ENCODE data around the gene LCMT2. TPM values are rescaled to one million over a fixed set of nuclear protein-coding genes. Genes with fewer than 3 reads are reported as not detected.
A peak's percentile ranks its signal among the peaks of the same experiment; 100 is the strongest.

LCMT2 gene
- total RNA-seq, 4 donors from 2014 or later: 3.0 to 6.2 (median 5.3) TPM

DNA sequence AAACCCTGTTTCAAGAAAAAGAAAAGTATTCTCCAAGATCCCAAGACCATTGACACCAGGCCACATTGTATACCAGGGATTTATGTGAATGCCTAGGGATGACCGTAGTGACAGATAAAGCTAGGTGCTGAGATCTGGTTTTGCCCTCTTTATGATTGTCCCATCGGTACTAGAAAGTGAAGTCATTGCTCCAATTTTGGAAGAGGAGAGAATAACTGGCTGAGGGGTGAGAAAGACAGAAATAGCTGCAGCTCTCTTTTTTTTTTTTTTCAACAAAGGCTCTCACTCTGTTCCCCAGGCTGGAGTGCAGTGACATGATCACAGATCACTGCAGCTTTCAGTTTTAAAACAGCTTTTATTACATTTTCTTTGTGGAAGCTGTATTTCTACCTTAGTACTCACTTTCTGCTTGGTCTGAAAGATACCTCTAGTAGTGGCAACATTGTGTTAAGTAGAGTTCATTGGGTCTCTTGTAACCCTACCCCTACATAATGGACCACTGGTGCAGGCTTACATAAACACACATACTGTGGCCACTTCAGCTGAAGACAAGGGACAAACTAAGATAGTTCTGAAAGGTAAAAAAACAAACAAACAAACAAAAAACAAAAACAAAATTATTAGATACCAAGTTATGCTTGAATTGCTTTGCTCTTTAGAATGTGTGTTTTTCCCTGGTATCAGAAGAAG lies 22.5 kb upstream of the LCMT2 start:
- peaks cover 0 to 24% of the 10 kb centered on the region in 2 donors for H3K36me3 ChIP-seq
- H3K27ac ChIP-seq: peak overlapping the region; percentile 28 to 67 (median 54)
- ATAC-seq: peak; percentile 76 to 79

DNA sequence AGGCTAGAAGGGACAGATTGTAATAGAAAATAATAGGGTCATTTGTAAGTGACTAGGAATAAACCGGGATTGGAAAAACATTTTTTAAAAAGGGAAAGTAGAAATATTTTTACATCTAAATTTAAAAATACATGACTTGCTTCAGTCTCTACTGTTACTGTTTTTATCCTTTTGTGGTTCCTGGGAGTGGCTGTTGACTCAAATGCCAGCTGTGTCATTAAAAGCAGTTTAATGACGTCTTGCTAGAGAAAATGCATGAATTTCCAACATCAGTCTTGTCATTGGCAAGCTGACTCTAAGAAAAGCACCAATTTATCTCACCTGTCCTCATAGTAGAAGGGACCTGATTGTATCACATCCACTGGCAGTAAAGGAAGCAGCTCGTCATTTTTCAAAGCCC lies 16.7 kb upstream of the LCMT2 start:
- no peaks in the 10 kb centered on the region for H3K9me3 ChIP-seq
- H3K27ac ChIP-seq: no peak overlapping the region
- in situ Hi-C loops (cut with MboI; ENCODE audit: low sequenced_read_pairs in 4 of 4): no loop called here
- TF ChIP-seq POLR2A (IDR thresholded peaks at IDR 0.05): no peak
- TF ChIP-seq, protein P1, sequence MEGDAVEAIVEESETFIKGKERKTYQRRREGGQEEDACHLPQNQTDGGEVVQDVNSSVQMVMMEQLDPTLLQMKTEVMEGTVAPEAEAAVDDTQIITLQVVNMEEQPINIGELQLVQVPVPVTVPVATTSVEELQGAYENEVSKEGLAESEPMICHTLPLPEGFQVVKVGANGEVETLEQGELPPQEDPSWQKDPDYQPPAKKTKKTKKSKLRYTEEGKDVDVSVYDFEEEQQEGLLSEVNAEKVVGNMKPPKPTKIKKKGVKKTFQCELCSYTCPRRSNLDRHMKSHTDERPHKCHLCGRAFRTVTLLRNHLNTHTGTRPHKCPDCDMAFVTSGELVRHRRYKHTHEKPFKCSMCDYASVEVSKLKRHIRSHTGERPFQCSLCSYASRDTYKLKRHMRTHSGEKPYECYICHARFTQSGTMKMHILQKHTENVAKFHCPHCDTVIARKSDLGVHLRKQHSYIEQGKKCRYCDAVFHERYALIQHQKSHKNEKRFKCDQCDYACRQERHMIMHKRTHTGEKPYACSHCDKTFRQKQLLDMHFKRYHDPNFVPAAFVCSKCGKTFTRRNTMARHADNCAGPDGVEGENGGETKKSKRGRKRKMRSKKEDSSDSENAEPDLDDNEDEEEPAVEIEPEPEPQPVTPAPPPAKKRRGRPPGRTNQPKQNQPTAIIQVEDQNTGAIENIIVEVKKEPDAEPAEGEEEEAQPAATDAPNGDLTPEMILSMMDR (IDR thresholded peaks at IDR 0.05 in 4 of 5, conservative IDR thresholded peaks at IDR 0.05 in 1 of 5): no peak
- DNase-seq (no peak), ATAC-seq (no peak)
- no peaks in the 10 kb centered on the region for H3K27me3 ChIP-seq
- intact Hi-C loops (cut with DNase I; ENCODE audit: low total_unique reads): no loop called here
- no peaks in the 10 kb centered on the region for H3K4me1 ChIP-seq
- no peak overlapping the region for H3K4me3 ChIP-seq
- H3K36me3 ChIP-seq: peaks cover 0 to 63% of the 10 kb centered on the region in 2 donors

More for the DNA sequence above, 22.5 kb upstream of the LCMT2 start:
- intact Hi-C loops (cut with DNase I; ENCODE audit: low total_unique reads) (no loop called here), in situ Hi-C loops (cut with MboI; ENCODE audit: low sequenced_read_pairs in 4 of 4) (no loop called here)
- Histone ChIP-seq H3K27me3 (no peaks in the 10 kb centered on the region), H3K4me1 (peaks cover 11 to 13% of the 10 kb centered on the region in 2 donors), H3K9me3 (no peaks in the 10 kb centered on the region), H3K4me3 (no peak overlapping the region)
- TF ChIP-seq POLR2A (IDR thresholded peaks at IDR 0.05): no peak
- no peak for DNase-seq

DNA sequence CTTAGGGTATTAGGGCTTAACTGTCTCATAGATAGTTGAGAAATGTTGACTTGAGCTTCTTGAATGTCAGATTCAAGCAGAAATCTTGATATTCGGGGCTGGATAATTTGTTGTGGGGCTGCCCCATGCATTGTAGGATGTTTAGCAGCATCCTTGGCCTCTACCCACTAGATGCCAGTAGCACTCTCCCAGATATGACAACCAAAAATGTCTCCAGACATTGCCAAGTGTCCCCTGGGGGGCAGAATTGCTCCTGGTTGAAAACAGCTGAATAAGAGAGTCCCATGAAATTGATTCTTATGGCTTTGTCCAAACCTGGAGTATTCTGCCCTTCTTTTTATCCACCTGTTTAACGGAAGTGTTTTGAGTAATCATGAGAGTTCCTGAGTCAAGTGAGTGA lies 15.9 kb upstream of the LCMT2 start:
- ATAC-seq (no peak), DNase-seq (no peak)
- no peak for TF ChIP-seq POLR2A (IDR thresholded peaks at IDR 0.05)
- TF ChIP-seq, protein P1 (IDR thresholded peaks at IDR 0.05 in 4 of 5, conservative IDR thresholded peaks at IDR 0.05 in 1 of 5): no peak
- Histone ChIP-seq H3K4me3 (no peak overlapping the region), H3K4me1 (no peaks in the 10 kb centered on the region), H3K27ac (no peak overlapping the region), H3K36me3 (peaks cover 0 to 70% of the 10 kb centered on the region in 2 donors), H3K27me3 (no peaks in the 10 kb centered on the region), H3K9me3 (no peaks in the 10 kb centered on the region)
- intact Hi-C loops (cut with DNase I; ENCODE audit: low total_unique reads): no loop called here
- in situ Hi-C loops (cut with MboI; ENCODE audit: low sequenced_read_pairs in 4 of 4): no loop called here

DNA sequence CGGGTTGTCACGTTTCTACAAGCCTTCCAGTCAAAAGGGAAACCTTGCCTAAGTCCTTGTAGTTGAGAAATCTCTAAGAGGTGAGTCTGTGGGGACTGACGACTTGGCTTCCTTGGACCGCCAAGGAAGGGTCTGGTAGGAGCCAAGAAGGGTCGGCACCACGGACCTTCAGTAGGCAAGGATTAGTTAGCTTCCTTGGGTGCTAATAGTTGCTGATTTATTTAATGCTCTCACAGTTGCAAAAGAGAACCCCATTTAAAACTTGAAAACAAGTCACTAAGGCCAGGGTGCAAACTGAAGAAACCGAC lies 361 bp upstream of the LCMT2 start:
- Histone ChIP-seq H3K36me3 (peaks cover 0 to 3% of the 10 kb centered on the region in 2 donors), H3K27ac (peak overlapping the region; percentile 92 to 99 (median 94)), H3K27me3 (no peaks in the 10 kb centered on the region), H3K4me1 (peaks cover 35 to 37% of the 10 kb centered on the region in 2 donors), H3K9me3 (no peaks in the 10 kb centered on the region), H3K4me3 (peak overlapping the region; percentile 75 to 98 (median 86))
- ATAC-seq (no peak), DNase-seq (no peak)
- in situ Hi-C loops (cut with MboI; ENCODE audit: low sequenced_read_pairs in 4 of 4) (loop anchor here in 1 of 4 donors (10.0 kb wide), 1 partner anchor 164 kb away; the partner anchor contains the start of gene TP53BP1), intact Hi-C loops (cut with DNase I; ENCODE audit: low total_unique reads) (loop anchor here (2.0 to 10.0 kb wide), 2 partner anchors 40 to 226 kb away; partner anchors contain the start of genes TUBGCP4, UBR1 and ZSCAN29)
- TF ChIP-seq, protein P1 (IDR thresholded peaks at IDR 0.05 in 4 of 5, conservative IDR thresholded peaks at IDR 0.05 in 1 of 5): no peak
- no peak for TF ChIP-seq POLR2A (IDR thresholded peaks at IDR 0.05)

DNA sequence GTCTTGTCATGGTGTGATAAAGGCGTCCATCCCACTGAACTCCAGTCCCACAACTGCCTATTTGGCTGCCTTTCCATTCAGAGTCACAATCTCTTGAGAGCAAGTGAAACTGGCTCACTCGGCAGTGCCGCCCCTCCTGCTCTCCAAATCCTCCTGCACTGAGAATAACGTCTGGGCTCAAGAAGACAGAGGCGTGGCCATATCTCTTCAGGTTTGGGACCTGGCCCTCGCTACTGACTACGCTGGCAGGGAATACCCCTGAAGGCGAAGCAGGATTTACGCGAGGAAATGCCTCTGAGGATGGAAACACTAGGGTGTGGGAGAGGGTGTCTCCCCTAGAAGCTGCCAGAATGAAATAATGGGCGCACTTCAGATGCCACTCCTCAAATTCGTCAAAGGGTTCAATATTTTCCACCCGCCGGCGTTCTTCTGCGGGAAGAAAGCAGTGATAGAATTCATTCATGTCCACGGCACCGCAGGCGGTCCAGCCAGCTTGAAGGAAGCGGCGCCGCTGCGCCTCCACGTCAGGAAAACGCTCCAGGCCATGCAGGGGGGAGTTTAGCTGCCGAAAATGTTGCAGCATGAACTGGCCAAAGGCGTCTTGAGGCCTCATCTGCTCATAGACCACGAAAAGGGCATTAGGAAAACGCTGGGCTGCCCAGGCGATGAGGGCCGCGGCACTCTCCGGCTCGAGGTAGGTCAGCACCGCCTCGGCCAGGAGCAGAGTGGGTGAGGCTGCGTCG lies 985 bp downstream of the LCMT2 start:
- TF ChIP-seq, protein P1 (IDR thresholded peaks at IDR 0.05 in 4 of 5, conservative IDR thresholded peaks at IDR 0.05 in 1 of 5): no peak
- TF ChIP-seq POLR2A (IDR thresholded peaks at IDR 0.05): no peak
- no peaks in the 10 kb centered on the region for H3K9me3 ChIP-seq
- intact Hi-C loops (cut with DNase I; ENCODE audit: low total_unique reads) (loop anchor here (5.0 kb wide), 1 partner anchor 47 kb away; no protein-coding TSS in a partner anchor), in situ Hi-C loops (cut with MboI; ENCODE audit: low sequenced_read_pairs in 4 of 4) (no loop called here)
- peak overlapping the region; percentile 92 to 99 (median 94) for H3K27ac ChIP-seq
- peak overlapping the region; percentile 75 to 98 (median 86) for H3K4me3 ChIP-seq
- DNase-seq: no peak
- H3K36me3 ChIP-seq: no peaks in the 10 kb centered on the region
- no peaks in the 10 kb centered on the region for H3K27me3 ChIP-seq
- ATAC-seq: peak; percentile 2 to 10
- peaks cover 35 to 37% of the 10 kb centered on the region in 2 donors for H3K4me1 ChIP-seq
